SK-N-SH treated with all-trans-retinoic acid at 6 μM for 48 hours (cell line): ENCODE results near the gene RNF103.
A peak's percentile ranks its signal among the peaks of the same experiment; 100 is the strongest.
"Not testable (repeated sequence)": the region's sequence is repeated elsewhere in the genome, so short reads cannot be mapped to it uniquely, and the experiment has no call there.

Experiments
- ATAC-seq: fragments of 200-7000 bp; cut with Tn5 transposase; 3 replicates; pipeline ENCODE4 v1.9.1; 2020; ENCODE audit warnings: mild to moderate bottlenecking, moderate library complexity
- ARNTL ChIP-seq: fragments of 450-650 bp; formaldehyde crosslinking; IDR thresholded peaks from 2 replicates; pipeline ENCODE4 v1.5.0; 2020; ENCODE audit warnings: low read depth, mild to moderate bottlenecking, moderate library complexity, borderline replicate concordance
- BACH2 ChIP-seq: fragments of 250-450 bp; sonication (Bioruptor Pico); IDR thresholded peaks from 2 replicates; pipeline ENCODE4 v1.9.0; 2021; ENCODE audit warnings: mild to moderate bottlenecking, borderline replicate concordance
- CSDC2 ChIP-seq: fragments of 250-450 bp; sonication (Bioruptor Pico); IDR thresholded peaks from 2 replicates; pipeline ENCODE4 v1.5.0; 2020; ENCODE audit warnings: mild to moderate bottlenecking, moderate library complexity
- ESRRG ChIP-seq: fragments of 250-450 bp; sonication (Bioruptor Pico); IDR thresholded peaks from 2 replicates; pipeline ENCODE4 v1.6.1; 2021; ENCODE audit warnings: mild to moderate bottlenecking
- GLIS3 ChIP-seq: fragments of 250-450 bp; sonication (Bioruptor Pico); IDR thresholded peaks from 2 replicates; pipeline ENCODE4 v1.5.0; 2020; ENCODE audit warnings: mild to moderate bottlenecking, moderate library complexity
- RARB ChIP-seq: fragments of 250-450 bp; sonication (Bioruptor Pico); IDR thresholded peaks from 2 replicates; pipeline ENCODE4 v1.8.0; 2021; ENCODE audit warnings: mild to moderate bottlenecking, moderate library complexity
- SNAI2 ChIP-seq: fragments of 250-450 bp; sonication (Bioruptor Pico); IDR thresholded peaks from 2 replicates; pipeline ENCODE4 v1.5.0; 2020; ENCODE audit warnings: mild to moderate bottlenecking, moderate library complexity
- TCF4 ChIP-seq: fragments of 250-450 bp; sonication (Bioruptor Pico); IDR thresholded peaks from 2 replicates; pipeline ENCODE4 v1.8.0; 2021; ENCODE audit warnings: mild to moderate bottlenecking, moderate library complexity, borderline replicate concordance
- TOX ChIP-seq: fragments of 250-450 bp; sonication (Bioruptor Pico); IDR thresholded peaks from 2 replicates; pipeline ENCODE4 v1.8.0; 2021; ENCODE audit warnings: mild to moderate bottlenecking, moderate library complexity, borderline replicate concordance
- ZC3H10 ChIP-seq: fragments of 250-450 bp; sonication (Bioruptor Pico); IDR thresholded peaks from 2 replicates; pipeline ENCODE4 v1.5.1; 2021; ENCODE audit warnings: mild to moderate bottlenecking, moderate library complexity
- ZFP3 ChIP-seq: fragments of 250-450 bp; sonication (Bioruptor Pico); IDR thresholded peaks from 2 replicates; pipeline ENCODE4 v1.5.0; 2020; ENCODE audit warnings: mild to moderate bottlenecking, moderate library complexity
- ZNF565 ChIP-seq: fragments of 450-650 bp; formaldehyde crosslinking; conservative IDR thresholded peaks from 2 replicates; pipeline ENCODE4 v1.5.0; 2020; ENCODE audit warnings: low read depth, mild to moderate bottlenecking, moderate library complexity
- TF ChIP-seq, protein P1 (sequence below): fragments of 250-450 bp; sonication (Bioruptor Pico); IDR thresholded peaks from 2 replicates; pipeline ENCODE4 v1.5.1; 2020; ENCODE audit warnings: low read depth, mild to moderate bottlenecking, moderate library complexity
- TF ChIP-seq, protein P2 (sequence below): fragments of 250-450 bp; sonication (Bioruptor Pico); IDR thresholded peaks from 2 replicates; pipeline ENCODE4 v1.8.0; 2021; ENCODE audit warnings: low read depth, mild to moderate bottlenecking, moderate library complexity, borderline replicate concordance
- TF ChIP-seq, protein P3 (sequence below): fragments of 250-450 bp; sonication (Bioruptor Pico); IDR thresholded peaks from 2 replicates; pipeline ENCODE4 v1.8.0; 2020; ENCODE audit warnings: mild to moderate bottlenecking, moderate library complexity, borderline replicate concordance
- TF ChIP-seq, protein P4 (sequence below): fragments of 250-450 bp; sonication (Bioruptor Pico); IDR thresholded peaks from 2 replicates; pipeline ENCODE4 v1.5.0; 2020; ENCODE audit warnings: mild to moderate bottlenecking, moderate library complexity
- TF ChIP-seq, protein P5 (sequence below): fragments of 250-450 bp; sonication (Bioruptor Pico); IDR thresholded peaks from 2 replicates; pipeline ENCODE4 v1.5.1; 2021; ENCODE audit warnings: mild to moderate bottlenecking, moderate library complexity

The RNF103 gene, protein sequence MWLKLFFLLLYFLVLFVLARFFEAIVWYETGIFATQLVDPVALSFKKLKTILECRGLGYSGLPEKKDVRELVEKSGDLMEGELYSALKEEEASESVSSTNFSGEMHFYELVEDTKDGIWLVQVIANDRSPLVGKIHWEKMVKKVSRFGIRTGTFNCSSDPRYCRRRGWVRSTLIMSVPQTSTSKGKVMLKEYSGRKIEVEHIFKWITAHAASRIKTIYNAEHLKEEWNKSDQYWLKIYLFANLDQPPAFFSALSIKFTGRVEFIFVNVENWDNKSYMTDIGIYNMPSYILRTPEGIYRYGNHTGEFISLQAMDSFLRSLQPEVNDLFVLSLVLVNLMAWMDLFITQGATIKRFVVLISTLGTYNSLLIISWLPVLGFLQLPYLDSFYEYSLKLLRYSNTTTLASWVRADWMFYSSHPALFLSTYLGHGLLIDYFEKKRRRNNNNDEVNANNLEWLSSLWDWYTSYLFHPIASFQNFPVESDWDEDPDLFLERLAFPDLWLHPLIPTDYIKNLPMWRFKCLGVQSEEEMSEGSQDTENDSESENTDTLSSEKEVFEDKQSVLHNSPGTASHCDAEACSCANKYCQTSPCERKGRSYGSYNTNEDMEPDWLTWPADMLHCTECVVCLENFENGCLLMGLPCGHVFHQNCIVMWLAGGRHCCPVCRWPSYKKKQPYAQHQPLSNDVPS

DNA sequence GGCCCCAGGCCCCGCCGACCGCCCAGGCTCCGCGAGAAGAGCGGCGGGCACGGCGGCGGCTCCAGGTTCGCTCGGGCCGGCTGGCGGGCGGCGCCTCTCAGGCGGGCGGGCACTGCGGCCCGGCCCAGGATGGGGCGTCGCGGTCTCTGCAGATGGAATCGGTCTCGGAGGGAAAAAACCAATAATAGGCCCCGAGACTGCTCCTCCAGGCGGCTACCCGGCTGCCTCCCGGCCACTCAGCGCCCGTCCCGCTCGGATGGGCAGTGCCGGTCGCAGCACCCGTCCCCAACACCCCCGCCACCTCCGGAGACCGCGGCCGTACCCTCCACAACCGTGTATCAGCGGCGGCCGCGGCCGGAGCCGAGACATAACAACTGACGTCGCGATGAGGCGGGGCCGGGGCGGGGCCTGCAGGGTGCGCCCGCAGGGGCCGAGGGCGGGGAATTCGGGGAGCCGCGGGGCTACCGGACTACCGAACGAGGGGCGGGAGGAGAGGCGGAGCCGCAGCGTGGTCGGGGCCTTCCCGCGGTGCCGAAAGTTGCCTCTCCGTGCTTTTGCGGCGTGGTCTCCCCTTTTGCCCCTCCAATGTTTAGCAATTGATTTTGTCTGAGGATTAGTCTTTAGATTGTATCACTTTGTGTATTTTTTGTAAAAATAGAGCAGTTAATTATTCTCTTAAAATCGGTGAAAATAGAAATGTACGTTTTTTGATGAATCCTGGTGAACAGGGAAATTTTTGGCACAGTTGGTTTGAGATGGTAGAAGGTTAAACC, at the start of gene RNF103:
TSS of gene RNF103 (minus strand) at position 372 of the 773 bp plus-strand sequence. CDS start 979 bp downstream, outside the sequence.
- peak; percentile 94 for ATAC-seq

DNA sequence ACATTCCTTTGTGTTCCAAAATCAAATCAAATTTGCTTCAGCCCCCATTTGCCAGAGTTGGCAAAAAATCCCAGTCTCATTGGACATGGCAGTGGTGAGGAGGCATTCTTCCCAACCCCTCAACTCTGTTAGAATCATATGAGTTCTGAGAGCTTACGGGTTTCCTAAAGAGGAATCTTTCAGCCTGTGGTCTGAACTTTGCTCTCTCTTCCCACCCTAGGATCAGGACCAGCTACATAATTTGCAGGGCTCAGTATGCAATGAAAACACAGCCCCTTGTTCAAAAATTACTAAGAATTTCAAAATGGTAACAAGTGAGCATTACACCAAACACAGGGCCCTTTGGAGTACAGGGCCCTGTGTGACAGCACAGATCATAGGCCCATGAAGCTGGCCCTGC, 49.3 kb upstream of the RNF103 start:
- ATAC-seq = no peak
- TF ChIP-seq, protein P1, sequence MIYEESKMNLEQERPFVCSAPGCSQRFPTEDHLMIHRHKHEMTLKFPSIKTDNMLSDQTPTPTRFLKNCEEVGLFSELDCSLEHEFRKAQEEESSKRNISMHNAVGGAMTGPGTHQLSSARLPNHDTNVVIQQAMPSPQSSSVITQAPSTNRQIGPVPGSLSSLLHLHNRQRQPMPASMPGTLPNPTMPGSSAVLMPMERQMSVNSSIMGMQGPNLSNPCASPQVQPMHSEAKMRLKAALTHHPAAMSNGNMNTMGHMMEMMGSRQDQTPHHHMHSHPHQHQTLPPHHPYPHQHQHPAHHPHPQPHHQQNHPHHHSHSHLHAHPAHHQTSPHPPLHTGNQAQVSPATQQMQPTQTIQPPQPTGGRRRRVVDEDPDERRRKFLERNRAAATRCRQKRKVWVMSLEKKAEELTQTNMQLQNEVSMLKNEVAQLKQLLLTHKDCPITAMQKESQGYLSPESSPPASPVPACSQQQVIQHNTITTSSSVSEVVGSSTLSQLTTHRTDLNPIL = no peak
- TF ChIP-seq, protein P2, sequence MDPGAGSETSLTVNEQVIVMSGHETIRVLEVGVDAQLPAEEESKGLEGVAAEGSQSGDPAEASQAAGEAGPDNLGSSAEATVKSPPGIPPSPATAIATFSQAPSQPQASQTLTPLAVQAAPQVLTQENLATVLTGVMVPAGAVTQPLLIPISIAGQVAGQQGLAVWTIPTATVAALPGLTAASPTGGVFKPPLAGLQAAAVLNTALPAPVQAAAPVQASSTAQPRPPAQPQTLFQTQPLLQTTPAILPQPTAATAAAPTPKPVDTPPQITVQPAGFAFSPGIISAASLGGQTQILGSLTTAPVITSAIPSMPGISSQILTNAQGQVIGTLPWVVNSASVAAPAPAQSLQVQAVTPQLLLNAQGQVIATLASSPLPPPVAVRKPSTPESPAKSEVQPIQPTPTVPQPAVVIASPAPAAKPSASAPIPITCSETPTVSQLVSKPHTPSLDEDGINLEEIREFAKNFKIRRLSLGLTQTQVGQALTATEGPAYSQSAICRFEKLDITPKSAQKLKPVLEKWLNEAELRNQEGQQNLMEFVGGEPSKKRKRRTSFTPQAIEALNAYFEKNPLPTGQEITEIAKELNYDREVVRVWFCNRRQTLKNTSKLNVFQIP (CRISPR knock-in tag) = no peak
- TF ChIP-seq ARNTL (CRISPR knock-in tag) = no peak

More for the DNA sequence above, at the start of gene RNF103:
- no peak for TF ChIP-seq ZFP3 (CRISPR knock-in tag)
- TF ChIP-seq GLIS3 = 0 out of 2 replicates have a peak, but pooled peaks have one; percentile 23
- TF ChIP-seq, protein P2 (CRISPR knock-in tag) = no peak

DNA sequence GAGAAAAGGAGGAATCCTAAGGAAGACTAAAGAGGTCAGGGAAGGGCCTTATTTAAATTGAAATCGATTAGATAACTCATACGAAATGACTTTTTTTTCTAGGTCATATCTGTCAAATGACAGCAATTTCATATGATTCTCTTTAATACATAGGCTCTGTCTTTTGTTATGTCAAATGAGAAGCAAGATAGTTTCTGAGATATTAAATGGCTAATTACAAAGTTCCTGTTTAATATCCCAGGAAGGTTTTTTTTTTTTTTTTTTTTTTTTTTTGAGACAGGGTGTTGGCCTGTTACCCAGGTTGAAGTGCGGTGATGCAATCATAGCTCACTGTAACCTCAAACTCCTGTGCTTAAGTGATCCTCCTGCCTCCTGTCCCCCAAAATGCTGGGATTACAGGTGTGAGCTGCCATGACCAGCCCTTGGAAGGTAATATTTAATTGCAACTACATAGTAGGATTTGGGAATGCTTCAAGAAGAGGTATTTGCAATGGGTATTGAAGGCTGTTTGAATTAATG, 48.4 kb upstream of the RNF103 start:
- TF ChIP-seq, protein P1 = no peak
- TF ChIP-seq TCF4 = no peak
- TF ChIP-seq BACH2 (CRISPR knock-in tag) = no peak
- TF ChIP-seq, protein P3, sequence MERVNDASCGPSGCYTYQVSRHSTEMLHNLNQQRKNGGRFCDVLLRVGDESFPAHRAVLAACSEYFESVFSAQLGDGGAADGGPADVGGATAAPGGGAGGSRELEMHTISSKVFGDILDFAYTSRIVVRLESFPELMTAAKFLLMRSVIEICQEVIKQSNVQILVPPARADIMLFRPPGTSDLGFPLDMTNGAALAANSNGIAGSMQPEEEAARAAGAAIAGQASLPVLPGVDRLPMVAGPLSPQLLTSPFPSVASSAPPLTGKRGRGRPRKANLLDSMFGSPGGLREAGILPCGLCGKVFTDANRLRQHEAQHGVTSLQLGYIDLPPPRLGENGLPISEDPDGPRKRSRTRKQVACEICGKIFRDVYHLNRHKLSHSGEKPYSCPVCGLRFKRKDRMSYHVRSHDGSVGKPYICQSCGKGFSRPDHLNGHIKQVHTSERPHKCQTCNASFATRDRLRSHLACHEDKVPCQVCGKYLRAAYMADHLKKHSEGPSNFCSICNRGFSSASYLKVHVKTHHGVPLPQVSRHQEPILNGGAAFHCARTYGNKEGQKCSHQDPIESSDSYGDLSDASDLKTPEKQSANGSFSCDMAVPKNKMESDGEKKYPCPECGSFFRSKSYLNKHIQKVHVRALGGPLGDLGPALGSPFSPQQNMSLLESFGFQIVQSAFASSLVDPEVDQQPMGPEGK (CRISPR knock-in tag) = no peak
- TF ChIP-seq ZNF565 = no peak
- TF ChIP-seq RARB (CRISPR knock-in tag) = no peak
- TF ChIP-seq, all 23 proteins: peak for 0
- ATAC-seq = no peak

DNA sequence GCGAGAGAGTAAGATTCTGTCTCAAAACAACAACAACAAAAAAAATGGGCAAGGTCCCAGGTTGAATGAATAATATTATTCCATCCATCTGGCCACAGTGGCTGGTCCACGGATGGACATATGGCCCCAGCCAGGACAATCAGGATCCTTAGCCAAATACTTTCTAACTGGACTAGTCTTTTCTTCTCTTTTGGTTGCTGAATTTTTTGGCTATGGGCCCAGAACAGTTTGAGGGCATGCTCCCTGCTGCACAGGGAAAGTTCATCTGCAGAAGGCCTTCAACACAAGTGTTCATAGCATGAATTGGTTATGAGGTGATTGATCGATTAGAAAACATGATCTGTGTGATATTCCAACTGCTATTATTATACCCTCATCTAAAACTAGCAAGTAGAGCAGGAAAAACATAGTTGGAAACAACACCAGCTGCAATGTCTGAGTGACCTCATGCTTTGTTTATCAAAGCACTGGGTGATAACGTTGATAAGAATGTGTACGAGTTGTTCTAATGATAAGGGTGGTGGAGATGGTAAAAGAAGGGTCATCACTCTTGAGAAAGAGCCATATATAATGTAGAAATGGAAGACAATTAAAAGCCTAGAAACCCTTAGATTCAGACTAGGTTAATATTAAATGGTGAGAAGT, 47.8 kb upstream of the RNF103 start:
- TF ChIP-seq SNAI2 (CRISPR knock-in tag) = no peak
- TF ChIP-seq, protein P4, sequence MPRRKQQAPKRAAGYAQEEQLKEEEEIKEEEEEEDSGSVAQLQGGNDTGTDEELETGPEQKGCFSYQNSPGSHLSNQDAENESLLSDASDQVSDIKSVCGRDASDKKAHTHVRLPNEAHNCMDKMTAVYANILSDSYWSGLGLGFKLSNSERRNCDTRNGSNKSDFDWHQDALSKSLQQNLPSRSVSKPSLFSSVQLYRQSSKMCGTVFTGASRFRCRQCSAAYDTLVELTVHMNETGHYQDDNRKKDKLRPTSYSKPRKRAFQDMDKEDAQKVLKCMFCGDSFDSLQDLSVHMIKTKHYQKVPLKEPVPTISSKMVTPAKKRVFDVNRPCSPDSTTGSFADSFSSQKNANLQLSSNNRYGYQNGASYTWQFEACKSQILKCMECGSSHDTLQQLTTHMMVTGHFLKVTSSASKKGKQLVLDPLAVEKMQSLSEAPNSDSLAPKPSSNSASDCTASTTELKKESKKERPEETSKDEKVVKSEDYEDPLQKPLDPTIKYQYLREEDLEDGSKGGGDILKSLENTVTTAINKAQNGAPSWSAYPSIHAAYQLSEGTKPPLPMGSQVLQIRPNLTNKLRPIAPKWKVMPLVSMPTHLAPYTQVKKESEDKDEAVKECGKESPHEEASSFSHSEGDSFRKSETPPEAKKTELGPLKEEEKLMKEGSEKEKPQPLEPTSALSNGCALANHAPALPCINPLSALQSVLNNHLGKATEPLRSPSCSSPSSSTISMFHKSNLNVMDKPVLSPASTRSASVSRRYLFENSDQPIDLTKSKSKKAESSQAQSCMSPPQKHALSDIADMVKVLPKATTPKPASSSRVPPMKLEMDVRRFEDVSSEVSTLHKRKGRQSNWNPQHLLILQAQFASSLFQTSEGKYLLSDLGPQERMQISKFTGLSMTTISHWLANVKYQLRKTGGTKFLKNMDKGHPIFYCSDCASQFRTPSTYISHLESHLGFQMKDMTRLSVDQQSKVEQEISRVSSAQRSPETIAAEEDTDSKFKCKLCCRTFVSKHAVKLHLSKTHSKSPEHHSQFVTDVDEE (CRISPR knock-in tag) = no peak
- TF ChIP-seq TOX = no peak
- no peak for TF ChIP-seq ESRRG
- no peak for TF ChIP-seq ARNTL (CRISPR knock-in tag)
- TF ChIP-seq GLIS3 = no peak
- TF ChIP-seq, protein P5, sequence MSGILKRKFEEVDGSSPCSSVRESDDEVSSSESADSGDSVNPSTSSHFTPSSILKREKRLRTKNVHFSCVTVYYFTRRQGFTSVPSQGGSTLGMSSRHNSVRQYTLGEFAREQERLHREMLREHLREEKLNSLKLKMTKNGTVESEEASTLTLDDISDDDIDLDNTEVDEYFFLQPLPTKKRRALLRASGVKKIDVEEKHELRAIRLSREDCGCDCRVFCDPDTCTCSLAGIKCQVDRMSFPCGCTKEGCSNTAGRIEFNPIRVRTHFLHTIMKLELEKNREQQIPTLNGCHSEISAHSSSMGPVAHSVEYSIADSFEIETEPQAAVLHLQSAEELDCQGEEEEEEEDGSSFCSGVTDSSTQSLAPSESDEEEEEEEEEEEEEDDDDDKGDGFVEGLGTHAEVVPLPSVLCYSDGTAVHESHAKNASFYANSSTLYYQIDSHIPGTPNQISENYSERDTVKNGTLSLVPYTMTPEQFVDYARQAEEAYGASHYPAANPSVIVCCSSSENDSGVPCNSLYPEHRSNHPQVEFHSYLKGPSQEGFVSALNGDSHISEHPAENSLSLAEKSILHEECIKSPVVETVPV (CRISPR knock-in tag) = no peak
- no peak for TF ChIP-seq ZNF565
- no peak for TF ChIP-seq CSDC2 (CRISPR knock-in tag)
- no peak for TF ChIP-seq RARB (CRISPR knock-in tag)
- TF ChIP-seq ZC3H10 (CRISPR knock-in tag) = no peak
- TF ChIP-seq, all 23 proteins: peak for 0
- no peak for ATAC-seq

DNA sequence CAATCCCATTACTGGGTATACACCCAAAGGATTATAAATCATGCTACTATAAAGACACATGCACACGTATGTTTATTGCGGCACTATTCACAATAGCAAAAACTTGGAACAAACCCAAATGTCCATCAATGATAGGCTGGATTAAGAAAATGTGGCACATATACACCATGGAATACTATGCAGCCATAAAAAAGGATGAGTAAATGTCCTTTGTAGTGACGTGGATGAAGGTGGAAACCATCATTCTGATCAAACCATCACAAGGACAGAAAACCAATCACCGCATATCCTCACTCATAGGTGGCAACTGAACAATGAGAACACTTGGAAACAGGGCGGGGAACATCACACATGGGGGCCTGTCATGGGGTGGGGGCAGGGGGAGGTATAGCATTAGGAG, 45.7 kb upstream of the RNF103 start:
- ATAC-seq = not testable (repeated sequence)
